Heart left ventricle (tissue), 16 donors: ENCODE measurements around the gene MAN2B2. TPM values are rescaled to one million over a fixed set of nuclear protein-coding genes. Genes with fewer than 3 reads are reported as not detected.
"Not testable (repeated sequence)": the region's sequence is repeated elsewhere in the genome, so short reads cannot be mapped to it uniquely, and the experiment has no call there.

Experiments
- ATAC-seq, 4 donors: fragments of 200-7000 bp; cut with Tn5 transposase; one replicate each; pipeline ENCODE4 v1.9.1; 2020 to 2022; ENCODE audit warnings: moderate library complexity in 4 of 4, mild to moderate bottlenecking in 3 of 4, moderate number of reproducible peaks in 1 of 4
- DNase-seq, 5 donors: peaks; one replicate each; pipeline ENCODE4 v3.0.0-alpha.2; 2020
- H3K27ac ChIP-seq, 12 donors: fragments of 200-600 bp; sonication (generic) in 4 of 12; one replicate each; pipeline versions ENCODE4 v1.5.0 to v1.8.0; 2016 to 2022; ENCODE audit warnings: mild to moderate bottlenecking in 2 of 12
- H3K27me3 ChIP-seq, 9 donors: fragments of 200-600 bp; sonication (generic) in 2 of 9; one replicate each; pipeline versions ENCODE4 v1.5.1 to v1.8.0; 2016 to 2022; ENCODE audit warnings: mild to moderate bottlenecking in 3 of 9
- H3K36me3 ChIP-seq, 9 donors: fragments of 200-600 bp; sonication (generic) in 2 of 9; one replicate each; pipeline versions ENCODE4 v1.5.0 to v1.8.0; 2018 to 2022; ENCODE audit warnings: mild to moderate bottlenecking in 2 of 9
- H3K4me1 ChIP-seq, 12 donors: fragments of 200-600 bp; sonication (generic) in 4 of 12; one replicate each; pipeline versions ENCODE4 v1.5.0 to v1.8.0; 2016 to 2022; ENCODE audit warnings: mild to moderate bottlenecking in 3 of 12
- H3K4me3 ChIP-seq, 12 donors: fragments of 200-600 bp; sonication (generic) in 4 of 12; one replicate each; pipeline versions ENCODE4 v1.5.0 to v1.8.0; 2017 to 2022; ENCODE audit warnings: mild to moderate bottlenecking in 9 of 12, moderate library complexity in 4 of 12
- H3K9me3 ChIP-seq, 12 donors: fragments of 200-600 bp; sonication (generic) in 4 of 12; one replicate each; pipeline versions ENCODE4 v1.5.0 to v1.8.0; 2016 to 2022; ENCODE audit warnings: mild to moderate bottlenecking in 1 of 12
- POLR2A ChIP-seq, 2 donors: fragments of 450-650 bp; IDR thresholded peaks; one replicate each; pipeline ENCODE4 v1.6.1; 2017; ENCODE audit warnings: antibody characterized with exemption in 2 of 2, mild to moderate bottlenecking in 2 of 2, moderate library complexity in 2 of 2
- WGBS, 4 donors: extraction: QIAGEN DNeasy Blood & Tissue Kit in 2 of 4; methylation state at CpG; one replicate each; pipeline versions ENCODE4 v1.1.5 to v1.1.7; 2013 to 2018; 5-methylcytosine and 5-hydroxymethylcytosine counted together
- intact Hi-C, 10 donors: fragments of 100-400 bp; cut with DNase I; formaldehyde crosslinking; loops; one replicate each; pipeline versions ENCODE4 v1.11.1 to v1.14.2; 2022
- polyA plus RNA-seq, 2 donors: library from polyadenylated mRNA; stranded (reverse); fragments of 200-250 nt; gene quantifications; one replicate each; pipeline ENCODE4 v1.2.3, GENCODE V29; 2013
- total RNA-seq, 9 donors: library from RNA; depleted of rRNA in 2 of 9; stranded (reverse); fragments of >200 nt in 2 of 9; fragmentation: NEBNext Ultra II Directional in 3 of 9; extraction: Animal tissue kit (Norgen Biotek cat#: 25700) in 3 of 9; gene quantifications; one replicate each; pipeline versions ENCODE4 v1.1.0 to v1.2.4, GENCODE V29; 2016 to 2023
- TF ChIP-seq, protein P1 (sequence below), 12 donors: fragments of 200-600 bp; sonication (generic) in 4 of 12; IDR thresholded peaks; one replicate each; pipeline versions ENCODE4 v1.5.0 to v1.8.0; 2018 to 2022; ENCODE audit warnings: antibody characterized with exemption in 12 of 12, mild to moderate bottlenecking in 5 of 12
- donor health status: ischemic (EF 13 %, LVEDD 7.1; RV severe dilation, severe dysfunction).
- donor health status: healthy with polysubstance abuse.
- donor health status: DM: no; HTN: yes; CAD: no.
- donor health status: DM: no; HTN: no; CAD: no.
- donor health status: ischemic (EF 25% LVEDD 6.9; RV normal size, moderate dysfunction).
- donor health status: ischemic (EF 25% LVEDD 5.7; RV mildly dilated, moderate dysfunction).
- donor health status: healthy.
- donor health status: DM: yes; HTN: yes; CAD: no.
- donor health status: ischemic (EF 35%, LVEDD 5.7; RV mildly dilated, moderate dysfunction).
- donor health status: nonischemic (EF 11% LVEDD 7.7; RV severe dilation, severe dysfunction).
- donor health status: DM: yes; HTN: yes; CAD: no.
- donor health status: PGD.
- donor health status: ischemic (EF 29% LVEDD 5.4; RV normal size, mild dysfunction).
- donor health status: nonischemic (EF 23%, LVEDD 6.1; RV moderate dilation, normal function).

MAN2B2 gene
- total and polyA plus RNA-seq, 11 donors, result 4.4 to 33.6 (median 19.8) TPM

GRCh38 chr4:6622744-6623143 lies 47.8 kb downstream of the MAN2B2 start:
- Histone ChIP-seq H3K9me3 (no peaks in the 10 kb centered on the region), H3K4me1 (no peaks in the 10 kb centered on the region), H3K4me3 (no peak overlapping the region), H3K27me3 (no peaks in the 10 kb centered on the region), H3K36me3 (peaks cover 0 to 26% (median 18%) of the 10 kb centered on the region in 9 donors), H3K27ac (no peak overlapping the region)
- DNase-seq (no peak), ATAC-seq (no peak)
- 81 to 94% (median 88%) methylated on average over 2 of the region's 2 CpGs for WGBS, 4 donors
- intact Hi-C loops, result no loop called here
- TF ChIP-seq, protein P1, sequence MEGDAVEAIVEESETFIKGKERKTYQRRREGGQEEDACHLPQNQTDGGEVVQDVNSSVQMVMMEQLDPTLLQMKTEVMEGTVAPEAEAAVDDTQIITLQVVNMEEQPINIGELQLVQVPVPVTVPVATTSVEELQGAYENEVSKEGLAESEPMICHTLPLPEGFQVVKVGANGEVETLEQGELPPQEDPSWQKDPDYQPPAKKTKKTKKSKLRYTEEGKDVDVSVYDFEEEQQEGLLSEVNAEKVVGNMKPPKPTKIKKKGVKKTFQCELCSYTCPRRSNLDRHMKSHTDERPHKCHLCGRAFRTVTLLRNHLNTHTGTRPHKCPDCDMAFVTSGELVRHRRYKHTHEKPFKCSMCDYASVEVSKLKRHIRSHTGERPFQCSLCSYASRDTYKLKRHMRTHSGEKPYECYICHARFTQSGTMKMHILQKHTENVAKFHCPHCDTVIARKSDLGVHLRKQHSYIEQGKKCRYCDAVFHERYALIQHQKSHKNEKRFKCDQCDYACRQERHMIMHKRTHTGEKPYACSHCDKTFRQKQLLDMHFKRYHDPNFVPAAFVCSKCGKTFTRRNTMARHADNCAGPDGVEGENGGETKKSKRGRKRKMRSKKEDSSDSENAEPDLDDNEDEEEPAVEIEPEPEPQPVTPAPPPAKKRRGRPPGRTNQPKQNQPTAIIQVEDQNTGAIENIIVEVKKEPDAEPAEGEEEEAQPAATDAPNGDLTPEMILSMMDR (IDR thresholded peaks at IDR 0.05), result no peak
- TF ChIP-seq POLR2A (IDR thresholded peaks at IDR 0.05), result no peak

DNA sequence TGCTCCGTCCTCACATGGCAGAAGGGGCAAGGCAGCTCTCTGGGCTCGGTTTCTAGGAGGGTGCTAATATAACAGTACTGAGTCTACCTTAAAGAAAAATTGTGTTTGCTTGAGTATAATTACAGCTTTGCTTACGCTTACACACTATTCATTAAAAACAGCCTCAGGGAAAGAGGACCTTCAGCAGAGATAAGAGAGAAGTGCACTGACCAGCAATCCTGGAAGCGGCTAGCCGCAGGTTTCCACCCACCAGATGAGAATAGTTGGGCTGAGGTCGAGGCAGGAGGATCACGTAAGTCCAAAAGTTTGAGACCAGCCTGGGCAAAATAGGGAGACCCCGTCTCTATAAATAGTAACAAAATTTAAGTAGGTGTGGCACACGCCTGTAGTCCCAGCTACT lies 50.3 kb downstream of the MAN2B2 start:
- H3K9me3 ChIP-seq, result no peaks in the 10 kb centered on the region

DNA sequence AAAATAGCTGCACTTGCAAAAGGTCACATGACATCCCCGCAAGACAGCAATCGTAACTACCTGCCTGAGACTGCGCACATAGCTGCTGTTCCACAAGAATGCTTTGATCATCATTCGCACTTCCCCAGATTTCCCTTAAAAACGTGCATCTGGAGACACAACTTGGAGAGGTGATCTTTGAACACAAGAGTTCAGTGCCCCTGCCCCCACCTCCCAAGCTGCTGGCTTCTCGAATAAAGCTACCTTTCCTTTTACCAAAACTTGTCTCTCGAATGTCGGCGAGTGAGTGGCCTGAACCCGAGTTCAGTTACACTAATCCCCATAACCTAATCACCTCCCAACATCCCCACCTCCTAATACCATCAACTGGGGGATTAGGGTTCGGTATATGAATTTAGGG lies 51.1 kb downstream of the MAN2B2 start:
- intact Hi-C loops, result no loop called here
- 82 to 91% (median 87%) methylated on average over 11 of the region's 11 CpGs for WGBS, 4 donors
- no peak for TF ChIP-seq POLR2A (IDR thresholded peaks at IDR 0.05)
- TF ChIP-seq, protein P1 (IDR thresholded peaks at IDR 0.05), result no peak

More for the DNA sequence above, 50.3 kb downstream of the MAN2B2 start:
- Histone ChIP-seq H3K4me1 (no peaks in the 10 kb centered on the region), H3K27me3 (no peaks in the 10 kb centered on the region), H3K36me3 (peaks cover 0 to 2% (median under 1%) of the 10 kb centered on the region in 9 donors), H3K27ac (no peak overlapping the region), H3K4me3 (no peak overlapping the region)
- WGBS, 4 donors, result 88 to 95% (median 91%) methylated on average over 9 of the region's 9 CpGs
- no peak for TF ChIP-seq POLR2A (IDR thresholded peaks at IDR 0.05)
- TF ChIP-seq, protein P1 (IDR thresholded peaks at IDR 0.05), result no peak
- no peak for ATAC-seq
- intact Hi-C loops, result no loop called here
- DNase-seq, result no peak

GRCh38 chr4:6627832-6628231 lies 52.8 kb downstream of the MAN2B2 start:
- ATAC-seq (no peak), DNase-seq (no peak)
- H3K4me3 ChIP-seq, result no peak overlapping the region
- H3K36me3 ChIP-seq, result no peaks in the 10 kb centered on the region
- no peak overlapping the region for H3K27ac ChIP-seq
- intact Hi-C loops, result no loop called here
- WGBS, 4 donors, result 83 to 95% (median 87%) methylated on average over 3 of the region's 3 CpGs
- no peaks in the 10 kb centered on the region for H3K9me3 ChIP-seq
- no peaks in the 10 kb centered on the region for H3K27me3 ChIP-seq
- no peaks in the 10 kb centered on the region for H3K4me1 ChIP-seq
- TF ChIP-seq POLR2A (IDR thresholded peaks at IDR 0.05), result no peak
- TF ChIP-seq, protein P1 (IDR thresholded peaks at IDR 0.05), result no peak

More for the DNA sequence above, 51.1 kb downstream of the MAN2B2 start:
- ATAC-seq (no peak), DNase-seq (no peak)
- Histone ChIP-seq H3K9me3 (no peaks in the 10 kb centered on the region), H3K4me1 (no peaks in the 10 kb centered on the region), H3K27ac (no peak overlapping the region), H3K27me3 (no peaks in the 10 kb centered on the region), H3K36me3 (no peaks in the 10 kb centered on the region), H3K4me3 (no peak overlapping the region)

GRCh38 chr4:6628484-6628883 lies 53.5 kb downstream of the MAN2B2 start:
- ATAC-seq, intact Hi-C loops, H3K4me1 ChIP-seq, H3K9me3 ChIP-seq, DNase-seq, H3K4me3 ChIP-seq, H3K27me3 ChIP-seq, H3K27ac ChIP-seq, H3K36me3 ChIP-seq: not testable (repeated sequence)
- 89 to 100% (median 94%) methylated on average over 1 of the region's 1 CpG for WGBS, 4 donors
